PFSK-1 (cell line): ENCODE measurements around the gene FAM216B. TPM values are rescaled to one million over a fixed set of nuclear protein-coding genes. Genes with fewer than 3 reads are reported as not detected.

Experiments
- FOXP2 ChIP-seq: optimal IDR thresholded peaks from 2 replicates; pipeline ENCODE3; 2011; ENCODE audit warnings: borderline replicate concordance, control low read depth, inconsistent platforms; ENCODE audit not compliant: insufficient read depth; ENCODE audit errors: extremely low read length, extremely low read depth
- POLR2AphosphoS5 ChIP-seq: IDR thresholded peaks from 2 replicates; pipeline ENCODE4 v1.6.1; 2012; ENCODE audit warnings: low read depth, mild to moderate bottlenecking, control low read depth, low read length, moderate library complexity
- REST ChIP-seq, 2 experiments: IDR thresholded peaks; 2 replicates each; pipeline versions ENCODE4 v1.6.1 to v1.8.0; 2011 to 2012; ENCODE audit warnings: low read depth in 2 of 2, low read length in 2 of 2, control low read depth in 1 of 2, inconsistent platforms in 1 of 2, mild to moderate bottlenecking in 1 of 2, moderate library complexity in 1 of 2; ENCODE audit not compliant: insufficient read depth in 1 of 2
- SIN3A ChIP-seq: IDR thresholded peaks from 2 replicates; pipeline ENCODE4 v1.6.1; 2012; ENCODE audit warnings: mild to moderate bottlenecking, low read length, moderate library complexity, borderline replicate concordance; ENCODE audit not compliant: insufficient read depth
- TAF1 ChIP-seq: IDR thresholded peaks from 2 replicates; pipeline ENCODE4 v1.6.1; 2012; ENCODE audit warnings: low read length, control low read depth, borderline replicate concordance; ENCODE audit not compliant: insufficient read depth
- polyA plus RNA-seq: library from polyadenylated mRNA; unstranded; fragments of >200 nt; gene quantifications from one replicate; pipeline ENCODE4 v1.2.1, GENCODE V29; 2012; ENCODE audit warnings: low read depth, missing spikeins; ENCODE audit not compliant: insufficient read length

FAM216B gene
- polyA plus RNA-seq = 0.11 TPM

DNA sequence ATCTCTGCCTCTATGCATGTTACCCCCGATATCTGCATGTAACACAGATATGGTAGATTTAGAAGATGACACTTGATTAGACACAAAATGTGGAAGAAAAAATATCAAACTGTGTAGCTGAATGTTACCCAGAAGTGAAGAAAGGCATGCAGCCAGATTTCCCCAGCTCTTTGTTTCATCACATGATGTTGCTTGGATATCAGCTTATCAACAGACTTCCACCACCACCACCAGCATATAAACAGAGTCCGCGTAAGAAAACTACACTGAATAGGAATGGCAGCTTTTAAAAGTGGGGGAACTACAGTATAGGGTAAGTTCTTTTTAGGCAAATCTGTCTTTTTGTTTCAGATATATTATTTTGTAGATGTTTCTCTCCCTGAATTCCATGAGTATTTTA is at the start of gene FAM216B:
FAM216B (plus strand) TSS at position 233 of the 400 bp plus-strand sequence. CDS start 2,484 bp downstream, outside the sequence.
- TF ChIP-seq TAF1 = no peak
- no peak for TF ChIP-seq SIN3A
- no peak for TF ChIP-seq FOXP2
- no peak for TF ChIP-seq REST (IDR thresholded peaks at IDR 0.05; ENCODE audit: insufficient read depth in 1 of 2, low read depth in 2 of 2, low read length in 2 of 2)
- TF ChIP-seq POLR2AphosphoS5 = no peak

DNA sequence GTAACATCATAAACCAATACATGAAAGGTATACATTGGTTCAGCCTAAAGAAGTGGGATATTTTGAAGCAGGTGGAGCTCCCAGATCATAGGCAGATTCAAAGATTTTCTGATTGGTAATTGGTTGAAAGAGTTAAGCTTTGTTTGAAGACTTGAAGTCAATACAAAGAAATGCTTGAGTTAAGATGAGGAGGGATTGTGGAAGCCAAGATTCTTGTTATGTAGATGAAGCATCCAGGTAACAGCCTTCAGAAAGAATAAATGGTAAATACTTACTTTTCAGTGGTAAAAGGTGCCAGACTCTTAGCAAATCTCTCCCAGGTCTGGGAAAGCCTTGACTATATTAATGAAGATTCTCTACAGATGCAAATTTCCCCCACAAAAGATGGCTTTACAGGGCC is 49.3 kb upstream of the FAM216B start:
- TF ChIP-seq POLR2AphosphoS5 (no peak), SIN3A (no peak), FOXP2 (no peak), TAF1 (no peak), REST (IDR thresholded peaks at IDR 0.05; ENCODE audit: insufficient read depth in 1 of 2, low read depth in 2 of 2, low read length in 2 of 2) (no peak)

DNA sequence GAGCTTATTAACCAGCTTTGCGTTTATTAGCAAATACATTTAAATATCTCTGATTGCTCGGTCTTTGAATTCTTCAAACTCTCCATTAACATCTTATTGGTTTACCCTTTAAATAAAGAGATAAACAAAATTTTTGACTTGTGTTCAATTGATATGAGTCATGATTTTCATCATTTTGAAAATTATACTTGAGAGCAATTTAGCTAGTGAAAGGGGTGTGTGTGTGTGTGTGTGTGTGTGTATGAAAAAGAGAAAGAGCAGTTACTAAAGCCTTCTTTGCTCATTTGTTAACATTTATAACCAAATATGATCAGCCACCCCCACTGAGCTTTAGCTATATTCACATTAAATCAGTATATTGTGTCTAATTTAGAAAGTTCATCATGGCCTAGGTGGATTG is 48.3 kb upstream of the FAM216B start:
- no peak for TF ChIP-seq SIN3A
- no peak for TF ChIP-seq FOXP2
- no peak for TF ChIP-seq POLR2AphosphoS5
- no peak for TF ChIP-seq REST (IDR thresholded peaks at IDR 0.05; ENCODE audit: insufficient read depth in 1 of 2, low read depth in 2 of 2, low read length in 2 of 2)
- no peak for TF ChIP-seq TAF1

DNA sequence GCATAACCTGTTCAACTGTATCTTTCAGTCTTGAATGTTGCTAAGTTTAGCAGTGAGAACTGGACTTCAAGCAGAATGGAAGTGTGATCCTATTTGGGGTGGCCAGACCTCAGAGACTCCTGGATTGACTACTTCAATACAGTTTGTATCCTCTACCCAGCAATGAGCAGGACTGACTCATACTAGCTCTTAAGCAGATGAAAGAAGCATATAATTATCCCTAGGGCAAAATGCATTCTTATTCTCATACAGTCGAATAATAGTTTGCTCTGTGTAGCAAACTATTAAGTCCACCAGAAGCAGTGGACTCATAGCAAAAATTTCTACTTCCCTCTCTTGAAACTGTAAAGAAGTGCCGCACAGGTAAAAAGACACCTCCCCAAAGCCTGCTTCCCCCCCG is 46.4 kb upstream of the FAM216B start:
- no peak for TF ChIP-seq SIN3A
- TF ChIP-seq REST (IDR thresholded peaks at IDR 0.05; ENCODE audit: insufficient read depth in 1 of 2, low read depth in 2 of 2, low read length in 2 of 2) = no peak
- TF ChIP-seq FOXP2 = no peak
- no peak for TF ChIP-seq TAF1
- TF ChIP-seq POLR2AphosphoS5 = no peak

- TF ChIP-seq TAF1 (no peak), FOXP2 (no peak), POLR2AphosphoS5 (no peak), REST (IDR thresholded peaks at IDR 0.05; ENCODE audit: insufficient read depth in 1 of 2, low read depth in 2 of 2, low read length in 2 of 2) (no peak), SIN3A (no peak)
These were observed 40.6 kb upstream of the FAM216B start for GRCh38 chr13:42740753-42741152.
